KMS-11 (cell line): ENCODE measurements around the gene OXSR1.

Source experiments
- H2AFZ ChIP-seq: fragments of 200-600 bp; sonication (generic); 2 replicates; pipeline ENCODE4 v1.6.1; 2016; ENCODE audit warnings: antibody characterized with exemption, mixed run types, low read depth
- H3K27ac ChIP-seq: fragments of 200-600 bp; sonication (generic); 2 replicates; pipeline ENCODE4 v1.6.1; 2016; ENCODE audit warnings: mild to moderate bottlenecking, mixed run types
- H3K27me3 ChIP-seq: fragments of 200-600 bp; sonication (generic); 2 replicates; pipeline ENCODE4 v1.6.1; 2017; ENCODE audit warnings: mild to moderate bottlenecking, low read depth, mixed run types, moderate library complexity; ENCODE audit not compliant: insufficient read depth
- H3K36me3 ChIP-seq: fragments of 200-600 bp; sonication (generic); 2 replicates; pipeline ENCODE4 v1.6.1; 2017; ENCODE audit warnings: mild to moderate bottlenecking, mixed run types; ENCODE audit not compliant: insufficient read depth
- H3K4me1 ChIP-seq: fragments of 200-600 bp; sonication (generic); 2 replicates; pipeline ENCODE4 v1.6.1; 2016; ENCODE audit warnings: mild to moderate bottlenecking, low read depth, mixed run types; ENCODE audit not compliant: poor library complexity, severe bottlenecking
- H3K4me2 ChIP-seq: fragments of 200-600 bp; sonication (generic); 2 replicates; pipeline ENCODE4 v1.7.0; 2016; ENCODE audit warnings: mild to moderate bottlenecking, mixed run types
- H3K4me3 ChIP-seq: fragments of 200-600 bp; sonication (generic); IDR thresholded peaks from 2 replicates; pipeline ENCODE4 v1.6.1; 2017; ENCODE audit warnings: low read depth, low read length, mixed read lengths; ENCODE audit not compliant: insufficient read depth
- H3K79me2 ChIP-seq: fragments of 200-600 bp; sonication (generic); 2 replicates; pipeline ENCODE4 v1.6.1; 2016; ENCODE audit warnings: low read depth, mixed run types; ENCODE audit not compliant: insufficient read depth
- H3K9ac ChIP-seq: fragments of 200-600 bp; sonication (generic); 2 replicates; pipeline ENCODE4 v1.6.1; 2016; ENCODE audit warnings: mild to moderate bottlenecking, mixed run types
- H4K20me1 ChIP-seq: fragments of 200-600 bp; sonication (generic); 2 replicates; pipeline ENCODE4 v1.6.1; 2016; ENCODE audit warnings: mild to moderate bottlenecking, mixed run types; ENCODE audit not compliant: insufficient read depth
- TF ChIP-seq, protein P1 (sequence below): fragments of 200-600 bp; sonication (generic); conservative IDR thresholded peaks from 2 replicates; pipeline ENCODE4 v1.6.1; 2017; ENCODE audit warnings: low read depth, mild to moderate bottlenecking, antibody characterized with exemption, low read length, moderate library complexity, mixed read lengths

OXSR1 gene

DNA sequence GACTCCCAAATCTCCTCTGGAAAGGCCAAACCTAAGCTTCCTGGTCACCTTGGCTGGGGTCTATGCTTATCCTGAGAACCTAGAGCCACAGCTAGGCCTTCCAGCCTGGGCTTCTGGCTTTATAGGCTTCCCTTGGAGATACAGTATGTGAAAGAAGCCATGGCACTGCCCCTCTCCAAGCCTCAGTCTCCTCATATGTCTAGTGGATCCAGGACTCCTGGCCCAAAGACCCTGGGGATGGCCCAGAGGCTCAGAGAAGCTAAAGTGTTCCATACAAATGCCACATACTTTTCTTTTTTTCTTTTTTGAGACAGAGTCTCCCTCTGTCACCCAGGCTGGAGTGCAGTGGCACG lies 37.1 kb upstream of the OXSR1 start:
- Histone ChIP-seq H3K36me3 (no peaks in the 10 kb centered on the region), H3K79me2 (no peaks in the 10 kb centered on the region)
- TF ChIP-seq, protein P1, sequence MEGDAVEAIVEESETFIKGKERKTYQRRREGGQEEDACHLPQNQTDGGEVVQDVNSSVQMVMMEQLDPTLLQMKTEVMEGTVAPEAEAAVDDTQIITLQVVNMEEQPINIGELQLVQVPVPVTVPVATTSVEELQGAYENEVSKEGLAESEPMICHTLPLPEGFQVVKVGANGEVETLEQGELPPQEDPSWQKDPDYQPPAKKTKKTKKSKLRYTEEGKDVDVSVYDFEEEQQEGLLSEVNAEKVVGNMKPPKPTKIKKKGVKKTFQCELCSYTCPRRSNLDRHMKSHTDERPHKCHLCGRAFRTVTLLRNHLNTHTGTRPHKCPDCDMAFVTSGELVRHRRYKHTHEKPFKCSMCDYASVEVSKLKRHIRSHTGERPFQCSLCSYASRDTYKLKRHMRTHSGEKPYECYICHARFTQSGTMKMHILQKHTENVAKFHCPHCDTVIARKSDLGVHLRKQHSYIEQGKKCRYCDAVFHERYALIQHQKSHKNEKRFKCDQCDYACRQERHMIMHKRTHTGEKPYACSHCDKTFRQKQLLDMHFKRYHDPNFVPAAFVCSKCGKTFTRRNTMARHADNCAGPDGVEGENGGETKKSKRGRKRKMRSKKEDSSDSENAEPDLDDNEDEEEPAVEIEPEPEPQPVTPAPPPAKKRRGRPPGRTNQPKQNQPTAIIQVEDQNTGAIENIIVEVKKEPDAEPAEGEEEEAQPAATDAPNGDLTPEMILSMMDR = no peak

DNA sequence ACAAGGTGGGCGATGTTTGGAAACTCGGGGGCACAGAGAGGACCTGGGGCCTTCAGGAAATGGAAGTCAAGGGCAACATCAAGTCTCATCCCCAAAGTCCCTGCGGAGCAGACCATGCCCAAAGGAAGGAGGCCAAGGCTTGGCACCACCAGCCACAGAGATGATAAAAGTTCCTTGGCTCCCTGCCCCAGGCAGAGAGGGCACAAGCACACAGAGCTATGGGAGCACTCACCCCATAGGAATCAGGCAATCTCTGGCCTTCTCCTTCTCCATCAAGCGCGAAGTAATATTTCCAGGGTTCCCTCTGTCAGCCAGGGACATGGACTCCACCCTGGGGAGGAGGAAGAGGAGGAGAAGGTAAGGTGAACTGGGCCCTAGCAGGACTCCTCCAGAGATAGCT lies 36.3 kb upstream of the OXSR1 start:
- TF ChIP-seq, protein P1 = no peak
- H3K4me3 ChIP-seq = no peak overlapping the region
- no peak overlapping the region for H3K27ac ChIP-seq
- H3K79me2 ChIP-seq = no peaks in the 10 kb centered on the region
- H3K9ac ChIP-seq = no peak overlapping the region
- no peaks in the 10 kb centered on the region for H3K4me1 ChIP-seq
- H3K27me3 ChIP-seq = no peaks in the 10 kb centered on the region
- H4K20me1 ChIP-seq = no peaks in the 10 kb centered on the region
- H2AFZ ChIP-seq = no peak overlapping the region
- no peaks in the 10 kb centered on the region for H3K36me3 ChIP-seq
- H3K4me2 ChIP-seq = no peak overlapping the region

More for the DNA sequence above, 37.1 kb upstream of the OXSR1 start:
- H3K27me3 ChIP-seq = no peaks in the 10 kb centered on the region
- H3K4me2 ChIP-seq = no peak overlapping the region
- H3K9ac ChIP-seq = no peak overlapping the region
- H3K27ac ChIP-seq = no peak overlapping the region
- no peak overlapping the region for H3K4me3 ChIP-seq
- H3K4me1 ChIP-seq = no peaks in the 10 kb centered on the region
- H2AFZ ChIP-seq = no peak overlapping the region
- H4K20me1 ChIP-seq = no peaks in the 10 kb centered on the region

GRCh38 chr3:38130631-38131065 lies 34.7 kb upstream of the OXSR1 start:
- H2AFZ ChIP-seq = no peak overlapping the region
- no peak overlapping the region for H3K27ac ChIP-seq
- H3K27me3 ChIP-seq = no peaks in the 10 kb centered on the region
- H3K4me3 ChIP-seq = no peak overlapping the region
- no peaks in the 10 kb centered on the region for H3K4me1 ChIP-seq
- no peak overlapping the region for H3K4me2 ChIP-seq
- no peaks in the 10 kb centered on the region for H3K36me3 ChIP-seq
- H3K79me2 ChIP-seq = no peaks in the 10 kb centered on the region
- TF ChIP-seq, protein P1 = no peak
- H4K20me1 ChIP-seq = no peaks in the 10 kb centered on the region
- no peak overlapping the region for H3K9ac ChIP-seq

GRCh38 chr3:38131621-38132369 lies 33.5 kb upstream of the OXSR1 start:
- no peaks in the 10 kb centered on the region for H3K4me1 ChIP-seq
- no peak overlapping the region for H3K9ac ChIP-seq
- H2AFZ ChIP-seq = no peak overlapping the region
- no peaks in the 10 kb centered on the region for H3K27me3 ChIP-seq
- TF ChIP-seq, protein P1 = 0 out of 2 replicates have a peak, but pooled peaks have one; percentile 33
- no peaks in the 10 kb centered on the region for H4K20me1 ChIP-seq
- no peak overlapping the region for H3K4me2 ChIP-seq
- no peak overlapping the region for H3K4me3 ChIP-seq
- no peaks in the 10 kb centered on the region for H3K36me3 ChIP-seq
- H3K79me2 ChIP-seq = no peaks in the 10 kb centered on the region
- H3K27ac ChIP-seq = no peak overlapping the region
